Bronchial epithelial cell (primary cell): ENCODE data around the gene ZNF714. TPM values are rescaled to one million over a fixed set of nuclear protein-coding genes. Genes with fewer than 3 reads are reported as not detected.
A peak's percentile ranks its signal among the peaks of the same experiment; 100 is the strongest.

ENCODE experiments used
- DNase-seq: peaks from one replicate; pipeline ENCODE4 v3.0.0-alpha.2; 2010; ENCODE audit warnings: low read depth
- FAIRE-seq: peaks from 2 replicates; lab custom pipeline; 2011; peaks lifted over from hg19 to GRCh38; lab: Jason Lieb, UNC
- H3K27me3 ChIP-seq: 2 replicates; pipeline ENCODE4 v1.5.1; 2011; ENCODE audit warnings: low read length; ENCODE audit not compliant: control insufficient read depth, insufficient read depth
- H3K36me3 ChIP-seq: 2 replicates; pipeline ENCODE4 v1.5.1; 2011; ENCODE audit warnings: low read length; ENCODE audit not compliant: control insufficient read depth, insufficient read depth
- H3K4me3 ChIP-seq: 2 replicates; pipeline ENCODE4 v1.5.1; 2011; ENCODE audit warnings: mild to moderate bottlenecking, low read depth, low read length, control low read depth
- total RNA-seq: library from RNA; depleted of rRNA; stranded (reverse); fragments of >200 nt; gene quantifications from 2 replicates; pipeline ENCODE4 v1.2.1, GENCODE V29; 2014
- TF ChIP-seq, protein P1 (sequence below): IDR thresholded peaks from 2 replicates; pipeline ENCODE4 v1.5.1; 2011; ENCODE audit warnings: mild to moderate bottlenecking, moderate library complexity, low read length, control low read depth, inconsistent platforms; ENCODE audit not compliant: insufficient read depth, severe bottlenecking

The ZNF714 gene
- total RNA-seq, 1 donor from 2014 or later = 3.7 TPM

DNA sequence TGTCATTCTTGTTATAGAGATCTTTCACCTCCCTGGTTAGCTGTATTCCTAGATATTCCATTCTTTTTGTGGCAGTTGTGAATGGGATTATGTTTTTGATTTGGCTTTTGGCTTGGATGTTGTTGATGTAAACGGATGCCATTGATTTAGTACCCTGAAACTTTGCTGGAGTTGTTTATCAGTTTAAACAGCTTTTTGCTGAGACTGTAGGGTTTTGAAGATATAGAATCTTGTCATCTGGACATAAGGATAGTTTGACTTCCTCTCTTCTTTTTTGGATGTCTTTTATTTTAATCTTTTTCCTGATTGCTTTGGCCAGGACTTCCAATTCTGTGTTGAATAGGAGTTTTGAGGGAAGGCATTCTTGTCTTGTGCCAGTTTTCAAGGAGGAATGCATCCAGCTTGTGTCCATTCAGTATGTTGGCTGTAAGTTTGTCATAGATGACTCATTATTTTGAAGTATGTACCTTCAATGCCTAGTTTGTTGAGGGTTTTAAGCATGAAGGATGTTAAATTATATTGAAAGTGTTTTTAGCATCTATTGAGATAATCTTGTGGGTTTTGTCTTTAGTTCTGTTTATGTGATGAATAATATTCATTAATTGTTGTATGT lies 76.6 kb downstream of the ZNF714 start:
- FAIRE-seq = no peak
- H3K36me3 ChIP-seq = peaks cover 7% of the 10 kb centered on the region

DNA sequence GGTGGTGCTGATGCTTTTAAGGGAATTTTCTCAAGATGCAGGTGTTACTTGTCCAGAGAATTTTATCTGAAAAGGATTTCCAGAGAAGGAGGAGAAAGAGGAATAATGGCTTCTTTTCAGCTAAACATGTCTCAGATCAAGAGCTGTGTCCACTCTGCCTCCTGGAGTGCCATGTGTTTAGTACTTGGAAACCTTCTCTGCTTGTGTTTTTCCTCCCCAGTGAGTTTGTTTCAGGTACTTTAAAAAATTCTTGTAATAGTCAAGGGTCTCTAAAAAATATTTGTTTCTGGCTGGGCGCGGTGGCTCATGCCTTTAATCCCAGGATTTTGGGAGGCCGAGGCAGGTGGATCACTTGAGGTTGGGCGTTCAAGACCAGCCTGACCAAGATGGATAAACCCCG lies 82.5 kb downstream of the ZNF714 start:
- no peaks in the 10 kb centered on the region for H3K27me3 ChIP-seq
- DNase-seq (no peak), FAIRE-seq (no peak)
- TF ChIP-seq, protein P1, sequence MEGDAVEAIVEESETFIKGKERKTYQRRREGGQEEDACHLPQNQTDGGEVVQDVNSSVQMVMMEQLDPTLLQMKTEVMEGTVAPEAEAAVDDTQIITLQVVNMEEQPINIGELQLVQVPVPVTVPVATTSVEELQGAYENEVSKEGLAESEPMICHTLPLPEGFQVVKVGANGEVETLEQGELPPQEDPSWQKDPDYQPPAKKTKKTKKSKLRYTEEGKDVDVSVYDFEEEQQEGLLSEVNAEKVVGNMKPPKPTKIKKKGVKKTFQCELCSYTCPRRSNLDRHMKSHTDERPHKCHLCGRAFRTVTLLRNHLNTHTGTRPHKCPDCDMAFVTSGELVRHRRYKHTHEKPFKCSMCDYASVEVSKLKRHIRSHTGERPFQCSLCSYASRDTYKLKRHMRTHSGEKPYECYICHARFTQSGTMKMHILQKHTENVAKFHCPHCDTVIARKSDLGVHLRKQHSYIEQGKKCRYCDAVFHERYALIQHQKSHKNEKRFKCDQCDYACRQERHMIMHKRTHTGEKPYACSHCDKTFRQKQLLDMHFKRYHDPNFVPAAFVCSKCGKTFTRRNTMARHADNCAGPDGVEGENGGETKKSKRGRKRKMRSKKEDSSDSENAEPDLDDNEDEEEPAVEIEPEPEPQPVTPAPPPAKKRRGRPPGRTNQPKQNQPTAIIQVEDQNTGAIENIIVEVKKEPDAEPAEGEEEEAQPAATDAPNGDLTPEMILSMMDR = no peak
- no peak overlapping the region for H3K4me3 ChIP-seq
- H3K36me3 ChIP-seq = peaks cover 9% of the 10 kb centered on the region

More for the DNA sequence above, 76.6 kb downstream of the ZNF714 start:
- DNase-seq = peak; percentile 65
- no peak overlapping the region for H3K4me3 ChIP-seq
- H3K27me3 ChIP-seq = no peaks in the 10 kb centered on the region
- TF ChIP-seq, protein P1 = no peak

DNA sequence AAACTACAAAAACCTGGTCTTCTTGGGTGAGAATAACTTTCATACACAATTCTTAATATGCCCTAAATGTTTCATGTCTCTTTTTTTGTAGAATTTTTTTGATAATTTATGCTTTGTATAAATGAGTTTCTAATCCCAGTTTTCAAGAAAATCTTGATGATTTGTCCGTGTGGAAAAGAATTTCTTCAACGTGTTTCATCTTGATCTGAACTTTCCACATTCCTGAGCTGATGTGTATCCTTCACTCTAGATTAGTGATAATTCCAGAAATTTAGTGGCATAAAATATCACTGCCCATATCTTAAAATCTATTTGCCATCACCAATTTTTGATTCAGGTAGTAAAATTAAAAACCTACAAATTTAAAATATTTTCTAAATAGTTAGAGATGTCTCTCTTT lies 84.4 kb downstream of the ZNF714 start:
- no peak overlapping the region for H3K4me3 ChIP-seq
- H3K27me3 ChIP-seq = no peaks in the 10 kb centered on the region
- peaks cover 13% of the 10 kb centered on the region for H3K36me3 ChIP-seq
- TF ChIP-seq, protein P1 = no peak
- DNase-seq = peak; percentile 56
- no peak for FAIRE-seq

Other genes with a start within 250 kb of the ZNF714 start
- 1.3 and 3.6 TPM in 2 replicates for gene ZNF85, start 159.0 kb upstream of the ZNF714 start, total RNA-seq
- gene ZNF430, start 61.5 kb upstream of the ZNF714 start, total RNA-seq = 7.9 and 12.4 TPM in 2 replicates
- gene ZNF431, start 59.8 kb downstream of the ZNF714 start, total RNA-seq = 9.0 and 14.8 TPM in 2 replicates
- gene ZNF708, start 247.2 kb downstream of the ZNF714 start, total RNA-seq = 3.4 and 4.0 TPM in 2 replicates